Left ventricle myocardium inferior (tissue), 1 donor: ENCODE measurements around the gene NRIP1. TPM values are rescaled to one million over a fixed set of nuclear protein-coding genes. Genes with fewer than 3 reads are reported as not detected.
A peak's percentile ranks its signal among the peaks of the same experiment; 100 is the strongest.

ENCODE experiments used
- DNase-seq: peaks from one replicate; pipeline ENCODE4 v3.0.0-alpha.2; 2020
- H3K27ac ChIP-seq: fragments of 200-600 bp; replicated peaks from 2 replicates; pipeline ENCODE4 v1.8.0; 2021
- H3K27me3 ChIP-seq: fragments of 200-600 bp; 2 replicates; pipeline ENCODE4 v1.8.0; 2021; ENCODE audit warnings: low read depth
- H3K36me3 ChIP-seq: fragments of 200-600 bp; 2 replicates; pipeline ENCODE4 v1.8.0; 2021
- H3K4me1 ChIP-seq: fragments of 200-600 bp; 2 replicates; pipeline ENCODE4 v1.8.0; 2021
- H3K4me3 ChIP-seq: fragments of 200-600 bp; 2 replicates; pipeline ENCODE4 v1.8.0; 2021; ENCODE audit warnings: mild to moderate bottlenecking, moderate library complexity
- H3K9me3 ChIP-seq: fragments of 200-600 bp; replicated peaks from 2 replicates; pipeline ENCODE4 v1.8.0; 2021
- CTCF ChIP-seq: fragments of 200-600 bp; IDR thresholded peaks from 2 replicates; pipeline ENCODE4 v1.8.0; 2021; ENCODE audit warnings: antibody characterized with exemption, mild to moderate bottlenecking, borderline replicate concordance
- intact Hi-C: fragments of 100-400 bp; cut with micrococcal nuclease; formaldehyde crosslinking; loops from one replicate; pipeline ENCODE4 v1.11.0; 2022
- total RNA-seq: library from RNA; stranded (reverse); fragmentation: NEBNext Ultra II Directional; extraction: Animal tissue kit (Norgen Biotek cat#: 25700); gene quantifications from one replicate; pipeline ENCODE4 v1.2.1, GENCODE V29; 2021
- donor health status: DM: no; HTN: yes; CAD: no; lungs with severe emphysema.

NRIP1 gene
- total RNA-seq, 1 donor from 2014 or later: 16.8 TPM

- Histone ChIP-seq H3K27me3 (no peaks in the 10 kb centered on the region), H3K36me3 (no peaks in the 10 kb centered on the region), H3K4me3 (peak overlapping the region; percentile 95), H3K4me1 (peaks cover 90% of the 10 kb centered on the region), H3K27ac (no peak overlapping the region), H3K9me3 (no peaks in the 10 kb centered on the region)
- no peak for DNase-seq
- intact Hi-C loops: loop anchor here (5.0 kb wide), 1 partner anchor 420 kb away; no protein-coding TSS in a partner anchor
- TF ChIP-seq CTCF: no peak
These were observed 2.8 kb downstream of the NRIP1 start for GRCh38 chr21:15061747-15062605.

- Histone ChIP-seq H3K27ac (peak overlapping the region; percentile 0), H3K27me3 (no peaks in the 10 kb centered on the region), H3K36me3 (no peaks in the 10 kb centered on the region), H3K9me3 (no peaks in the 10 kb centered on the region), H3K4me3 (peak overlapping the region; percentile 22), H3K4me1 (peaks cover 94% of the 10 kb centered on the region)
- intact Hi-C loops: loop anchor here (5.0 kb wide), 1 partner anchor 421 kb away; no protein-coding TSS in a partner anchor
- no peak for DNase-seq
- no peak for TF ChIP-seq CTCF
These were observed 3.5 kb downstream of the NRIP1 start for GRCh38 chr21:15061279-15061678.

GRCh38 chr21:15060543-15061175 lies 4.1 kb downstream of the NRIP1 start:
- no peaks in the 10 kb centered on the region for H3K27me3 ChIP-seq
- H3K4me3 ChIP-seq: peak overlapping the region; percentile 22
- H3K4me1 ChIP-seq: peaks cover 95% of the 10 kb centered on the region
- intact Hi-C loops: loop anchor here (5.0 kb wide), 1 partner anchor 422 kb away; no protein-coding TSS in a partner anchor
- peak overlapping the region; percentile 0 for H3K27ac ChIP-seq
- no peaks in the 10 kb centered on the region for H3K9me3 ChIP-seq
- TF ChIP-seq CTCF: no peak
- H3K36me3 ChIP-seq: no peaks in the 10 kb centered on the region
- DNase-seq: no peak

- Histone ChIP-seq H3K36me3 (no peaks in the 10 kb centered on the region), H3K4me3 (no peak overlapping the region), H3K27ac (peak overlapping the region; percentile 24), H3K27me3 (no peaks in the 10 kb centered on the region), H3K9me3 (no peaks in the 10 kb centered on the region), H3K4me1 (peaks cover 100% of the 10 kb centered on the region)
- intact Hi-C loops: no loop called here
- DNase-seq: no peak
- no peak for TF ChIP-seq CTCF
These were observed 5.4 kb downstream of the NRIP1 start for GRCh38 chr21:15059397-15059796.

DNA sequence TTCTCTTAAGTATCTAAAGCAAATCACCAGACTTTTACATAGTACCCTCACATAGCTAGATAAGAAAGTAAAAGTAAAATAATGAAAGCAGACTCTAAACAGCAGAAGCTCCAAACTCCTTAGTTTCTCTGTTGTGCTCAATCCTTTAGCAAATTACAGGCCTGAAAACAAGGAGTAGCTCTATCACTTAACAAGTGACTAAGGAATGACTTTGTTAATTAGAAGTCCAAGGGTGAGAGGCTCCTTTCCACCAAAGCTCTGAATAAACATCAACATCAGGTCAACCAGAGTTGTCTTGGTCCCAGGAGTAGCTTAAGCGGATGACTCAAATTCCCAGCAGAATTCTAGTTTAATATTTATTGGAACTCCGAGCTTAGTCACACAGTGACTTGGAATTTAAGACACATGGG lies 5.9 kb downstream of the NRIP1 start:
- peak overlapping the region; percentile 24 for H3K27ac ChIP-seq
- DNase-seq: no peak
- TF ChIP-seq CTCF: no peak
- H3K4me3 ChIP-seq: peak overlapping the region; percentile 39
- no peaks in the 10 kb centered on the region for H3K9me3 ChIP-seq
- intact Hi-C loops: no loop called here
- no peaks in the 10 kb centered on the region for H3K36me3 ChIP-seq
- H3K4me1 ChIP-seq: peaks cover 100% of the 10 kb centered on the region
- H3K27me3 ChIP-seq: no peaks in the 10 kb centered on the region
